Activated CD8-positive, alpha-beta T cell treated with anti-CD3 and anti-CD28 coated beads, Interleukin-2, amount 10 ng/mL, durations not matched to agents 7 days and 5 days (primary cell): ENCODE results near the gene KCMF1. TPM values are rescaled to one million over a fixed set of nuclear protein-coding genes. Genes with fewer than 3 reads are reported as not detected.

Experiments
- ATAC-seq: fragments of 150-1000 bp; cut with Tn5 transposase; one replicate; pipeline ENCODE4 v1.10.0; 2021; ENCODE audit warnings: moderate library complexity
- CTCF ChIA-PET: fragments of 350-600 bp; sonication (Branson Sonifier 250); formaldehyde crosslinking; loops from one replicate; lab custom pipeline; 2021; ENCODE audit warnings: antibody characterized with exemption; lab: Charles Lee
- POLR2A ChIA-PET: fragments of 350-600 bp; sonication (Branson Sonifier 250); formaldehyde crosslinking; loops from one replicate; lab custom pipeline; 2021; ENCODE audit warnings: antibody characterized with exemption; lab: Charles Lee
- DNase-seq: peaks from one replicate; pipeline ENCODE4 v3.0.0-alpha.2; 2020
- H3K27ac Mint-ChIP-seq: one replicate; pipeline ENCODE4 v1.8.0; 2021; ENCODE audit warnings: mild to moderate bottlenecking, mixed read lengths
- H3K27me3 Mint-ChIP-seq: one replicate; pipeline ENCODE4 v1.8.0; 2021; ENCODE audit warnings: low read depth, mixed read lengths
- H3K36me3 Mint-ChIP-seq: one replicate; pipeline ENCODE4 v1.8.0; 2021; ENCODE audit warnings: low read depth, mixed read lengths
- H3K4me1 Mint-ChIP-seq: one replicate; pipeline ENCODE4 v1.8.0; 2021; ENCODE audit warnings: low read depth, mixed read lengths
- H3K4me3 Mint-ChIP-seq: one replicate; pipeline ENCODE4 v1.8.0; 2021; ENCODE audit warnings: mild to moderate bottlenecking, mixed read lengths
- H3K9me3 Mint-ChIP-seq: one replicate; pipeline ENCODE4 v1.8.0; 2022; ENCODE audit warnings: mixed read lengths; ENCODE audit not compliant: insufficient read depth
- total RNA-seq, 2 experiments: library from RNA; stranded (reverse); gene quantifications; one replicate each; pipeline ENCODE4 v1.2.3, GENCODE V29; 2021

The KCMF1 gene
- 10 to 100 TPM; 88.9 to 92.5 TPM for total RNA-seq

- H3K9me3 Mint-ChIP-seq, result no peaks in the 10 kb centered on the region
- POLR2A ChIA-PET, result interaction anchor here (0.7 to 6.8 kb wide), 9 partner anchors 26 to 357 kb away, joined by 3 to 118 read pairs (median 4); partner anchors contain the start of genes TGOLN2 and TMSB10
- ATAC-seq (peak; percentile 57), DNase-seq (peak; percentile 79)
- peak within 1 kb of the TSS; percentile 100 for H3K27ac Mint-ChIP-seq
- H3K4me3 Mint-ChIP-seq, result peak within 1 kb of the TSS; percentile 96
- H3K36me3 Mint-ChIP-seq, result peaks cover 44% of the 10 kb centered on the region
- CTCF ChIA-PET, result interaction anchor here (0.6 to 5.8 kb wide), 6 partner anchors 17 to 45 kb away, joined by 3 to 52 read pairs (median 14); no protein-coding TSS in a partner anchor
- H3K27me3 Mint-ChIP-seq, result no peaks in the 10 kb centered on the region
- H3K4me1 Mint-ChIP-seq, result peaks cover 47% of the 10 kb centered on the region
Measured at GRCh38 chr2:84970868-84971509, at the start of gene KCMF1. KCMF1 (plus strand) TSS chr2:84971161; CDS start chr2:84971452, 291 bp downstream.

GRCh38 chr2:84923009-84923408 is 48.0 kb upstream of the KCMF1 start:
- peaks cover 8% of the 10 kb centered on the region for H3K36me3 Mint-ChIP-seq
- no peaks in the 10 kb centered on the region for H3K9me3 Mint-ChIP-seq
- H3K27me3 Mint-ChIP-seq, result no peaks in the 10 kb centered on the region
- ChIA-PET CTCF (interaction anchor here (1.0 to 10.4 kb wide), 5 partner anchors 19 to 74 kb away, joined by 3 to 397 read pairs (median 222); partner anchors contain the start of genes TMSB10 and TRABD2A), POLR2A (interaction anchor here (0.7 to 2.3 kb wide), 2 partner anchors 16 to 51 kb away, joined by 3 to 8 read pairs; no protein-coding TSS in a partner anchor)
- peaks cover 70% of the 10 kb centered on the region for H3K4me1 Mint-ChIP-seq
- ATAC-seq (no peak), DNase-seq (no peak)
- no peak overlapping the region for H3K27ac Mint-ChIP-seq
- no peak overlapping the region for H3K4me3 Mint-ChIP-seq

- Mint-ChIP-seq H3K4me3 (peak overlapping the region; percentile 89), H3K36me3 (peaks cover 8% of the 10 kb centered on the region), H3K27ac (peak overlapping the region; percentile 88), H3K9me3 (no peaks in the 10 kb centered on the region), H3K27me3 (no peaks in the 10 kb centered on the region), H3K4me1 (peaks cover 56% of the 10 kb centered on the region)
- POLR2A ChIA-PET, result interaction anchor here (1.0 to 3.1 kb wide), 7 partner anchors 14 to 183 kb away, joined by 4 to 61 read pairs (median 11); partner anchors contain the start of genes KCMF1, TMSB10 and TRABD2A
- CTCF ChIA-PET, result interaction anchor here (0.9 to 10.4 kb wide), 34 partner anchors 7 to 609 kb away, joined by 3 to 397 read pairs (median 15); partner anchors contain the start of genes DNAH6, KCMF1, SUCLG1 and TMSB10
- ATAC-seq, result peak; percentile 10
- peak; percentile 78 for DNase-seq
Measured at GRCh38 chr2:84924173-84925106, 46.5 kb upstream of the KCMF1 start.

- no peaks in the 10 kb centered on the region for H3K27me3 Mint-ChIP-seq
- no peaks in the 10 kb centered on the region for H3K9me3 Mint-ChIP-seq
- DNase-seq (no peak), ATAC-seq (peak; percentile 7)
- H3K4me3 Mint-ChIP-seq, result peak overlapping the region; percentile 89
- H3K4me1 Mint-ChIP-seq, result peaks cover 50% of the 10 kb centered on the region
- ChIA-PET CTCF (interaction anchor here (0.6 to 10.4 kb wide), 69 partner anchors 8 to 610 kb away, joined by 3 to 397 read pairs (median 7); partner anchors contain the start of genes DNAH6, KCMF1, SUCLG1 and TMSB10), POLR2A (interaction anchor here (0.6 to 3.1 kb wide), 20 partner anchors 14 to 428 kb away, joined by 3 to 61 read pairs (median 4); partner anchors contain the start of genes KCMF1, TMSB10 and TRABD2A)
- peaks cover 10% of the 10 kb centered on the region for H3K36me3 Mint-ChIP-seq
- peak overlapping the region; percentile 88 for H3K27ac Mint-ChIP-seq
Measured at GRCh38 chr2:84925336-84925723, 45.6 kb upstream of the KCMF1 start.

GRCh38 chr2:84925724-84926376 is 45.1 kb upstream of the KCMF1 start:
- ATAC-seq (peak; percentile 91), DNase-seq (peak; percentile 99)
- peak overlapping the region; percentile 88 for H3K27ac Mint-ChIP-seq
- peak overlapping the region; percentile 89 for H3K4me3 Mint-ChIP-seq
- CTCF ChIA-PET, result interaction anchor here (0.5 to 10.4 kb wide), 82 partner anchors 9 to 611 kb away, joined by 3 to 397 read pairs (median 6); partner anchors contain the start of genes DNAH6, KCMF1, SUCLG1 and TMSB10
- peaks cover 10% of the 10 kb centered on the region for H3K36me3 Mint-ChIP-seq
- POLR2A ChIA-PET, result interaction anchor here (0.6 to 3.1 kb wide), 22 partner anchors 13 to 428 kb away, joined by 3 to 61 read pairs (median 4); partner anchors contain the start of genes KCMF1, TMSB10 and TRABD2A
- no peaks in the 10 kb centered on the region for H3K27me3 Mint-ChIP-seq
- no peaks in the 10 kb centered on the region for H3K9me3 Mint-ChIP-seq
- H3K4me1 Mint-ChIP-seq, result peaks cover 49% of the 10 kb centered on the region

GRCh38 chr2:84927275-84927627 is 43.7 kb upstream of the KCMF1 start:
- Mint-ChIP-seq H3K9me3 (no peaks in the 10 kb centered on the region), H3K36me3 (peaks cover 19% of the 10 kb centered on the region), H3K27me3 (no peaks in the 10 kb centered on the region), H3K27ac (peak overlapping the region; percentile 88), H3K4me1 (peaks cover 62% of the 10 kb centered on the region), H3K4me3 (peak overlapping the region; percentile 89)
- no peak for ATAC-seq
- POLR2A ChIA-PET, result interaction anchor here (1.9 kb wide), 1 partner anchor 19 kb away, joined by 15 read pairs; no protein-coding TSS in a partner anchor
- CTCF ChIA-PET, result interaction anchor here (2.2 to 10.4 kb wide), 6 partner anchors 15 to 76 kb away, joined by 25 to 397 read pairs (median 127); partner anchors contain the start of genes KCMF1, TMSB10 and TRABD2A
- no peak for DNase-seq

- DNase-seq (no peak), ATAC-seq (no peak)
- Mint-ChIP-seq H3K27ac (peak overlapping the region; percentile 57), H3K36me3 (peaks cover 19% of the 10 kb centered on the region), H3K9me3 (no peaks in the 10 kb centered on the region), H3K4me1 (peaks cover 42% of the 10 kb centered on the region), H3K4me3 (no peak overlapping the region), H3K27me3 (no peaks in the 10 kb centered on the region)
- ChIA-PET CTCF (interaction anchor here (4.3 kb wide), 1 partner anchor 15 kb away, joined by 25 read pairs; no protein-coding TSS in a partner anchor), POLR2A (interaction anchor here (0.9 to 1.4 kb wide), 2 partner anchors 8 to 39 kb away, joined by 3 to 7 read pairs; no protein-coding TSS in a partner anchor)
Measured at GRCh38 chr2:84931384-84931821, 39.6 kb upstream of the KCMF1 start.

GRCh38 chr2:84938194-84938879 is 32.6 kb upstream of the KCMF1 start:
- H3K27ac Mint-ChIP-seq, result peak overlapping the region; percentile 96
- ChIA-PET CTCF (interaction anchor here (0.9 to 16.4 kb wide), 5 partner anchors 8 to 76 kb away, joined by 3 to 270 read pairs (median 8); no protein-coding TSS in a partner anchor), POLR2A (interaction anchor here (0.6 to 4.9 kb wide), 12 partner anchors 7 to 389 kb away, joined by 3 to 118 read pairs (median 7); partner anchors contain the start of genes KCMF1, TGOLN2, TMSB10 and TRABD2A)
- H3K4me3 Mint-ChIP-seq, result peak overlapping the region; percentile 69
- ATAC-seq (peak; percentile 56), DNase-seq (peak; percentile 54)
- H3K36me3 Mint-ChIP-seq, result peaks cover 30% of the 10 kb centered on the region
- no peaks in the 10 kb centered on the region for H3K9me3 Mint-ChIP-seq
- H3K4me1 Mint-ChIP-seq, result peaks cover 60% of the 10 kb centered on the region
- H3K27me3 Mint-ChIP-seq, result no peaks in the 10 kb centered on the region

GRCh38 chr2:84939426-84940087 is 31.4 kb upstream of the KCMF1 start:
- Mint-ChIP-seq H3K27me3 (no peaks in the 10 kb centered on the region), H3K4me3 (peak overlapping the region; percentile 69), H3K9me3 (no peaks in the 10 kb centered on the region), H3K4me1 (peaks cover 65% of the 10 kb centered on the region), H3K27ac (peak overlapping the region; percentile 96), H3K36me3 (peaks cover 35% of the 10 kb centered on the region)
- CTCF ChIA-PET, result interaction anchor here (0.6 to 16.4 kb wide), 19 partner anchors 9 to 361 kb away, joined by 3 to 270 read pairs (median 4); no protein-coding TSS in a partner anchor
- peak; percentile 89 for ATAC-seq
- DNase-seq, result peak; percentile 93
- POLR2A ChIA-PET, result interaction anchor here (0.6 to 4.9 kb wide), 18 partner anchors 9 to 388 kb away, joined by 3 to 118 read pairs (median 6); partner anchors contain the start of genes KCMF1, TGOLN2, TMSB10 and TRABD2A
